Midbrain (tissue), 1 donor: ENCODE results near the gene JMJD4.

Experiments used
- DNase-seq: peaks from one replicate; lab custom pipeline; 2025; lab: John Stamatoyannopoulos, UW

Gene JMJD4

DNA sequence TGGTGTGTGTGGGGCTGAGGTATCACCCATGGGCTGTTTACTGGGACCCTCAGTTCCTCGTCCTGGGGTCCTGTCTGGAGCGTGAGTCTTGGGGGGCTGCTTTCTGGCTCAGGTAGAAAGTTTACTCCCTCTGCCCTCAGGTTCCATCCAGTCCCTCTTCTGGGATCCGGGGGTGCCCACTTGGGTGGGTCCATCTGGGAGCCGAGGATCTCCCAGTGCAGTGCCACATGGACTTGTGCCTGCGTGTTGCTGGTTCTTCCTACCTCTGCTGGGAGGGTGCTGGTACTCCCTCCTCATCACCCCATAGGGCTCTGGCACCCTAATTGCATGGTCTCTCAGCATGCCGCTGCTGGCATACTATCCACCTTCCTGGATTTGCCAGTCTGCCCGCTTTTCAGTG is 14.1 kb upstream of the JMJD4 start:
- DNase-seq, result no peak

DNA sequence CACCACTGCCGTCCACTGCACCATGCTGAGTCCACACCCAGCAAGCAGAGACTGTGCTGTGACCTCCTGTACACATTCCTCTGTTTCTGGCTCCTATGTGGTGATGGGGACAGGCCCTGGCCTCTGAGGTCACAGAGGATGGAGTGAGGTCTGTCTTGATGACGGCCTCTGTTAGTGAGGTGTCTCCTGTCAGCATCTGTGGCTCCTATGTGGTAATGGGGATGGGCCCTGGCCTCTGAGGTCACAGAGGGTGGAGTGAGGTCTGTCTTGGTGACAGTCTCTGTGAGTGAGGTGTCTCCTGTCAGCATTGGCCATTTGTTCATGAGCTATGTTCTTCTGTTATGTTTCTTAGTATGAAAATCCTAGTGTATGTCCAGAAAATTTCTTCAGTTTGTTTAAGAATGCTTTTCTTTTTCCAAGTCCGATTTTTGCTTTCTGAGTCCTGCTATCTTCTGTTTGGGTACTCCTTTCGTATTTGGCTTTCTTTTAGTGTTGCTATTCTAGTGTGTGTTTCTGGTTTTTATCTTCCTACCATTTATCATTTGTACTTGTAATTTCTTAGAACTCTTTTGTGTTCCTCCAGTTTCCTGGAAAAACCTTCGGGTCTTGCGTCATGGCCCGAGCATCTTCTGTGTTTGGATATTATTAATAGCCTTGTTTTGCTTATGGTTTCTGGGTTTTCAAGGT is 13.5 kb upstream of the JMJD4 start:
- no peak for DNase-seq

- DNase-seq, result no peak
Measured at GRCh38 chr1:227747948-227748495, 12.9 kb upstream of the JMJD4 start.

DNA sequence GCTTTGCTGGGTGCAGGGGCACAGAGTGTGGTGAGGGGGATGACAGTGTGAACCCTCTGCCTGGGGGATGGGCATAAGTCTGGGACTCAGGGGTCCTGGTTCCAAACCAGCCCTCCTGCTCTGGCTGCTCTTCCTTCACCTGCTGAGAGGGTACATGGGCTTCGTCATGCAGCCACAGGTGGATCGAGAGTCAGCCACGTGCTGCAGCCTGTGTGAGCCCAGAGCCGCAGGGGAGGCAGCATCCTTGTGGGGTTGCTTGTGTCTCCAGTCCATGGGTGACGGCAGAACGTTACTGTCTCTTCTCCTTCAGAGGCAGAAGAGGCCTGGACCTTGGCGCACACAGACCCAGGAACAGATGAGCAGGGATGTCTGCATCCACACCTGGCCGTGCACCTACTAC is 12.3 kb upstream of the JMJD4 start:
- no peak for DNase-seq

GRCh38 chr1:227746676-227747075 is 11.6 kb upstream of the JMJD4 start:
- no peak for DNase-seq

GRCh38 chr1:227745568-227746265 is 10.6 kb upstream of the JMJD4 start:
- no peak for DNase-seq

DNA sequence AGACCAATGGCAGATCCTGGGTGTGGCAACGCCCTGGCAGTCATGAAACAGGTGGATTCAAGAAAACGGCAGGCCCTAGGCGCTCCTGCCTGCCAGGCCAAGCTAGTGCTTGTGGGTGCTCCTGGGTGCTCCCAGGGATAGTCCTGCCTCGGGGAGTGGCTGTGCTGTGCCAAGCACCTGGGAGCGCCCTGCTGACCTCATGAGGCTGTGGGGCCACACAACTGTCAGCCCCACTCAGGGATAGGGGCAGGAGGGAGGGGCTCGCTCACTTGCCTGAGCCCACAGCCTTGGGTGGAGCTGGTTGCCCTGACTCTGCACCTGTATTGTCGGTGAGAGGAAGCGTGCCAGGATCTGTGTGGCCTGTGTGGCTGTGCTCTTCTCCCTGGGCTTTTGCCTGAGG is 9.6 kb upstream of the JMJD4 start:
- no peak for DNase-seq

- no peak for DNase-seq
Measured at GRCh38 chr1:227742738-227743715, 7.9 kb upstream of the JMJD4 start.

GRCh38 chr1:227741166-227741870 is 6.2 kb upstream of the JMJD4 start:
- no peak for DNase-seq

DNA sequence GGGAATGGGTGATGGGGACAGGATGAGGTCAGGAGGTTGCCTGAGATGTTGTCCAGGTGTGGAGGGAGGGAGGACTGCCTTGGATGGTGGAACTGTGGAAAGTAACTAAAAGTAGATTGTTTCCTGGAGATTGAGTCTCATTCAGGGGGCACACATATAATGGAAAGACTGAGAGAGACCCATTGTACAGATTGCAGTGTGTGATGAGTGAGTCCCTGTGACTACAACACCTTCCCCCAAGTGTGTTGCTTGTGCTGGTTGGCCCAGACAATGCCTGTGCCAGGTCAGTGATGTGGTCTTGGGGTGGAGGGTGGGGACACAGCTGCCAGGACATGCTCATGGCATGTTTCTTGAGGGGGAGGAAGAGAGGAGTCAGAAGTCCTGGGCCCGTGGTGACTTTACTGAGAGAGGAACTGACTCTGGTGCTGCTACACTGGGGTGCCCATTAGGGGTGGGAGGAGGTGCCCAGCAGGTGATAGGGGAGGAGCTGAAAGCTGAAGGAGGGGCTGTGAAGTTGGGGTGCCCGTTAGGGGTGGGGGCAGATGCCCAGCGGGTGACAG is 5.4 kb upstream of the JMJD4 start:
- DNase-seq, result no peak

DNA sequence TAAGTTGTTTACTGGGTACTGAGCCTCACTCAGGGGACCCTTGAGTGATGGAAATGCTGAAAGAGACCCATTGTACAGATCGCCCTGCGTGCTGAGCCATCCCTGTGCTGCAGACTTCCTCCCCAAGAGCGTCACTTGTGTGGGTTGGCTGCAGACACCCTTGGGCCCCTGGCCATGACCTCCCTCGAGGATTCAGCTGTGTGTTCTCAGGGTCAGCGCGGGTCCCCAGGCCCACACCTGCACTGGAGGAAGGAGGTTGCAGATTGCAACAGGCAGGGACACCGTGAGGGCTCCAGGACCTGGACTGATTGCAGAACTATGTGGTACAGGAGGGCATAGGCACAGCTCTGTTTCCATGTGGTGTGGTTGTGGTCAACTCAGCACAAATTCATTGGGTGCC is 4.5 kb upstream of the JMJD4 start:
- no peak for DNase-seq

DNA sequence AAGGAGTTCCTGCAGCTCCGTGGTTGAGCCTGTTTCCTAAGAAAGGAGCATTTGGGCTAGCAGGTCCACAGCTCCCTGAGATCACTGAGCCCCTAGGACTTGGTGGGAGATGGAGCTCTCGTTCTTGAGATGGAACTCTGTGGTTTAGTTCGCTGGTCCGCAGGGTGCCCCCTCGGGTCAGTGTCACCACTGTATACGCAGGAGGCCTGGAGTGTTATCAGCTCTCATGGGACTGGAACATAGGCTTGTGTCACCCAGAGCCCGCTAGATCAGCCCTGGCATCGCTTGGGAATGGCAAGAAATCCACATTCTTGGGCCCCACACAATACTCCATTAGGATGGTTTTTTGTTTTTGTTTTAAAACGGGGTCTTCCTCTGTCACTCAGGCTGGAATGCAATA is 3.7 kb upstream of the JMJD4 start:
- no peak for DNase-seq

DNA sequence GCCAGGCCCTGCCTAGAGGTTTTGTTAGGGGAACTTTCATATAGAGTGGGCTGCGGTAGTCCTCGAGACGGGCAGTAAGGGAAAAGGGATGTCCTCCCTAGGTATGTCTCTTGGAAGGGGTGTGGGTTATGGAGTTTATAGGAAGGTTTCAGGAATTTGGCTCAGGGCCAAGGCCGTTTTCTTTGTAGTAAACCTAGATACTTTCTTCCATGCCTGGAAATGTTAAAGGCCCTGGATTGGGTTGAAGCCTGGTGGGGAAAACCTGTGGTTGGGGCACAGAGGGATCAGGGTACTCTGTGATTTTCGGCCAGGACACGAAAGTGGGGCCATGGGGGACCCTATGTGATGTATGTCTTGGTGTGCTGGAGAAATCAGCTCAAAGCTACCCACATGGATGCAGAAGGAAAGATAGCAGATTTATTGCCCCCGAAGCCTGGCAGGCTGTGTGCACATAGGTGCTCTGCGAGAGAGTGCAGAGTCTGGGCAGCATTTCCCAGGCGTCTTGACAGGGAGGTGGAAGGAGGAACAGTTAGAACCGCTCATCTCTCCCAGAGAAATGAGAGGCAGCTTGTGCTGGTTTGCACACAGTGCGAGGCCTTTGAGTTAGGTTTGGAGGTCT is 1.8 kb upstream of the JMJD4 start:
- DNase-seq, result no peak

- DNase-seq, result no peak
Measured at GRCh38 chr1:227735539-227736285, 610 bp upstream of the JMJD4 start.

- DNase-seq, result no peak
Measured at GRCh38 chr1:227734546-227734855, 601 bp downstream of the JMJD4 start.

DNA sequence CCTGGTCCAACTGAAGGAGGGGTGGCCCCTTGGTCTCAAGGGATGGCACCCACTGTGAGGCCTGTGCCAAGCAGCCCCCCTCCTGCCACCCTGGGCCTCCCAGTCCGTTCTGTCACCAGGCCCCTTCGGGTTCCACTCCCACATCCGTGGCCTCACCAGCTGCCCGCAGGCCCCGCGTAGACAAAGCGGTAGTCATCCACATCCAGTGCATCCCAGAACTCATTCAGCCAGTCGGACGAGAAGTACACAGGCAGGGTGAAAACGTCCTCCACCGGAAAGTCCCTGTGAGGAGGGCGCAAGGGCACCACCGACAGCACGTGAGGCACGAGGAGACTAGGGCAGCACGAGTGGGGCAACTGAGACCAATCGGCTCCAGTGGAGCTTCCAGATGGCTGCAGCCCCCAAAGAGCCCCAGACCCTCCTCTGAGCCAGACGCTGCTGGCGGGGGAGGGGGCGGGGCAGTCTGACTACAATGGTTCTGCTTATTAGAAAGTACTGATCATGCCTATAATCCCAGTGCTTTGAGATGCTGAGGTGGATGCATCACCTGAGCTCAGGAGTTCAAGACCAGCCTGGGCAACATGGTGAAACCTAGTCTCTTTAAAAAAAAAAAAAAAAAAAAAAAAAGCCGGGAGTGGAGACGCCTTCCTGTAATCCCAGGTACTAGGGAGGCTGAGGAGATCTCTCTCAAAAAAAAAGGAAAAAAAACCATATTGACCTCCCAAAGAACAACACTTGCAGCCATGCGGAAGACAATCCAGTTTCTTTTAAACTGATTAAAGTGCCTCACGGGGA is 1.2 kb downstream of the JMJD4 start:
- DNase-seq, result no peak

DNA sequence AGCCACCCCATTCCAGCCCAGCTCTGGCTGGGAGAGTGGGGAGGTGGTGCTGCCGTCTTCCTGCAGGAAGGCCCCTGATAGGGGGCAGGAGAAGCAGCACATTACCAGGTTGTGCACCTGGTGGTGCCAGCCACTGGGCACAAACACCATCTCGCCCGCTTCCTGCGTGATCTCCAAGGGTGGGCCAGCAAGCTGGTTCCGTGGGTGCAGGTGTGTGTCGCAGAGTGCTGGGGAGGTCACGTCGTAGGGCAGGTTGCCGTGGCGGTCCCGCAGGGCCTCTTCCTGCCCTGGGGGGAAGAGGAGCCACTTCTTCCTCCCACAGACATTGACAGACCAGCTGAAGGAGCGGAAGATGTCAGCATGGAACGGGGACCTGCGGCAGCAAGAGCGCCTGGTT is 1.8 kb downstream of the JMJD4 start:
- no peak for DNase-seq

- no peak for DNase-seq
Measured at GRCh38 chr1:227732586-227733308, 2.4 kb downstream of the JMJD4 start.
